Sigmoid colon (tissue), 7 donors: Measurements from ENCODE around the gene CES3. TPM values are rescaled to one million over a fixed set of nuclear protein-coding genes. Genes with fewer than 3 reads are reported as not detected.
"Not testable (repeated sequence)": the region's sequence is repeated elsewhere in the genome, so short reads cannot be mapped to it uniquely, and the experiment has no call there.

ENCODE experiments used
- DNase-seq: peaks from one replicate; pipeline ENCODE4 v3.0.0-alpha.2; 2019
- H3K27ac ChIP-seq, 4 donors: fragments of 200-600 bp; sonication (generic); one replicate each; pipeline ENCODE4 v1.5.1; 2016 to 2019; ENCODE audit warnings: mild to moderate bottlenecking in 1 of 4
- H3K27me3 ChIP-seq, 3 donors: fragments of 200-600 bp; sonication (generic); one replicate each; pipeline ENCODE4 v1.5.1; 2019; ENCODE audit warnings: mild to moderate bottlenecking in 1 of 3
- H3K36me3 ChIP-seq, 4 donors: fragments of 200-600 bp; sonication (generic); one replicate each; pipeline ENCODE4 v1.5.1; 2016 to 2019
- H3K4me1 ChIP-seq, 4 donors: fragments of 200-600 bp; sonication (generic); one replicate each; pipeline ENCODE4 v1.5.1; 2017 to 2019
- H3K4me3 ChIP-seq, 4 donors: fragments of 200-600 bp; sonication (generic); one replicate each; pipeline ENCODE4 v1.5.1; 2017 to 2019; ENCODE audit warnings: mild to moderate bottlenecking in 2 of 4, moderate library complexity in 1 of 4
- H3K9me3 ChIP-seq, 4 donors: fragments of 200-600 bp in 3 of 4; sonication (generic) in 3 of 4; one replicate each; pipeline versions ENCODE4 v1.5.1 to v1.6.1; 2013 to 2019
- EP300 ChIP-seq, 4 donors: sonication (generic); formaldehyde crosslinking; IDR thresholded peaks; one replicate each; pipeline ENCODE4 v1.6.1; 2017; ENCODE audit warnings: antibody characterized with exemption in 4 of 4
- POLR2A ChIP-seq, 2 donors: fragments of 450-650 bp; IDR thresholded peaks; one replicate each; pipeline ENCODE4 v1.6.1; 2016; ENCODE audit warnings: antibody characterized with exemption in 2 of 2, mild to moderate bottlenecking in 2 of 2, moderate library complexity in 2 of 2
- POLR2AphosphoS5 ChIP-seq, 4 donors: sonication (generic); formaldehyde crosslinking; IDR thresholded peaks; one replicate each; pipeline ENCODE4 v1.6.1; 2017; ENCODE audit warnings: antibody characterized with exemption in 4 of 4
- WGBS, 2 donors: extraction: QIAGEN DNeasy Blood & Tissue Kit; methylation state at CpG; one replicate each; pipeline ENCODE4 v1.1.7; 2013; 5-methylcytosine and 5-hydroxymethylcytosine counted together
- intact Hi-C: fragments of 100-400 bp; cut with DNase I; formaldehyde crosslinking; loops from one replicate; pipeline ENCODE4 v1.15.1; 2023
- polyA plus RNA-seq, 3 donors: library from polyadenylated mRNA; stranded (reverse); fragments of 200-250 nt; gene quantifications; one replicate each; pipeline ENCODE4 v1.2.3, GENCODE V29; 2013
- total RNA-seq, 4 donors: library from RNA; depleted of rRNA; stranded (reverse); fragments of >200 nt; gene quantifications; one replicate each; pipeline ENCODE4 v1.1.0, GENCODE V29; 2016
- TF ChIP-seq, protein P1 (sequence below), 4 experiments: fragments of 450-650 bp in 3 of 4; fragments of 200-600 bp in 1 of 4; IDR thresholded peaks; one replicate each; pipeline ENCODE4 v1.5.1; 2016 to 2019; ENCODE audit warnings: antibody characterized with exemption in 4 of 4, mild to moderate bottlenecking in 3 of 4, moderate library complexity in 2 of 4
- donor health status: healthy with polysubstance abuse.
- donor health status: Bipolar disorder and iron deficiency.
- donor health status: healthy.

CES3 gene
- total and polyA plus RNA-seq, 7 donors = 0.16 to 48.4 (median 6.7) TPM; not detected in 1

DNA sequence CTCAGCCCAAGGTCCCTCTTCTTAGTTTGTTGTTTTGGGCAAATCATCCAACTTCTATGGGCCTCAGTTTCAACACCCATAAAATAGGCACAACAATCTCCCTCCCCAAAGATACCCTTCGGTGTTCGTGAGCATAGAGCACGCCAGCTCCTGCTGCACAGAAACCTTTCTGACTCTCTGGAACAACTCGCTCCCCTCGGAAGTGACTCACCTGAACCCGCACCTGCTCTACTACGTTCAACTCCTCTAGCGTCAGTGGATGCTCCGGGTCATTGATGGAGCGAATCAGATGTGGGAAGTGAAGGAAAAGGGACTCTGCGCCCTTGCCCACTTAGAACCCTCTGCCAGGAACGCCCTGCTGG is 27.3 kb upstream of the CES3 start:
- H3K9me3 ChIP-seq = no peaks in the 10 kb centered on the region
- H3K4me1 ChIP-seq = peaks cover 0 to 38% (median 33%) of the 10 kb centered on the region in 4 donors
- H3K4me3 ChIP-seq = peak overlapping the region; percentile 72 to 96 (median 87)
- intact Hi-C loops = no loop called here
- no peak for DNase-seq
- WGBS, 2 donors = 1 to 3% methylated on average over 12 of the region's 12 CpGs
- no peaks in the 10 kb centered on the region for H3K27me3 ChIP-seq
- TF ChIP-seq POLR2AphosphoS5 (IDR thresholded peaks at IDR 0.05) = no peak
- H3K36me3 ChIP-seq = peaks cover 0 to 30% (median 4%) of the 10 kb centered on the region in 4 donors
- peak overlapping the region; percentile 90 to 96 (median 94) for H3K27ac ChIP-seq

DNA sequence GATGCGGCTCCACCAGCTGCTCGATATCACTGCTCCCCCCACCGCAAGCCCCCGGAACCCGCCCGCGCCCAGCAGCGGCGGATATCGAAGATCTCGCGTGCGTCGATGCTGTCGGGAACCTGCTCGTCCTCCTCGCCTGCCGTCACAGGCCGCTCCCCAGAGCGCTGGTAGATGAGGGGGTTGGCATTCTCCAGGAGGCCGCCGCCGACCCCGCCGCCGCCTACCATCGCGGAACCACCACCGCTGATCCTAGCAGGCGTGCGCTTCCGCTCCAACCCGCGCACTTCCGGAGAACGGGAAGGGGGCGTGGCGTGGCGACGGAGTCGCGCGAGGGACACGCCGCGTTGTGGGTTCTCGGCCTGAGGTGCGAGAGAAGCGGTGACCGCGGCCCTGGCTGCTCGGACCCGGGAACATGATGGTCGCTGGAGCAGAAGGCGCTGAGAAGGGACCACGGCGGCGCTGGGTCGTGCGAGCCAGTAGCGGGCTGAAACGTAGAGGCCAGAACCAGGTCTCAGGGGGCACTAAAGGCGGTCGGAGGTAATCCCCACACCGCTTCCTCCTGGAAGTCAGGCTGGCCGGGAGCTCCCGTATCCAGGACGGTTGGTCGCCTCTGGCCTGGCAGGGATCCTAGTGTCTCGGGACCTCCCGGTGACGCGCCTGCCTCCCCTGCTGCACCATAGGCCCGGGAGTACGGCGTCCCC is 26.8 kb upstream of the CES3 start, which contains the start of gene CIAO2B:
TSS of gene CIAO2B (minus strand) at position 265 of the 701 bp plus-strand sequence. CDS start at position 227, 38 bp downstream.
- Histone ChIP-seq H3K27ac (peak within 1 kb of the TSS; percentile 90 to 96 (median 94)), H3K4me3 (peak within 1 kb of the TSS; percentile 72 to 96 (median 87)), H3K36me3 (peaks cover 2 to 36% (median 6%) of the 10 kb centered on the region in 4 donors), H3K27me3 (no peaks in the 10 kb centered on the region), H3K4me1 (peaks cover 0 to 38% (median 33%) of the 10 kb centered on the region in 4 donors), H3K9me3 (no peaks in the 10 kb centered on the region)
- intact Hi-C loops = no loop called here
- DNase-seq = peak; percentile 94
- TF ChIP-seq, protein P1, sequence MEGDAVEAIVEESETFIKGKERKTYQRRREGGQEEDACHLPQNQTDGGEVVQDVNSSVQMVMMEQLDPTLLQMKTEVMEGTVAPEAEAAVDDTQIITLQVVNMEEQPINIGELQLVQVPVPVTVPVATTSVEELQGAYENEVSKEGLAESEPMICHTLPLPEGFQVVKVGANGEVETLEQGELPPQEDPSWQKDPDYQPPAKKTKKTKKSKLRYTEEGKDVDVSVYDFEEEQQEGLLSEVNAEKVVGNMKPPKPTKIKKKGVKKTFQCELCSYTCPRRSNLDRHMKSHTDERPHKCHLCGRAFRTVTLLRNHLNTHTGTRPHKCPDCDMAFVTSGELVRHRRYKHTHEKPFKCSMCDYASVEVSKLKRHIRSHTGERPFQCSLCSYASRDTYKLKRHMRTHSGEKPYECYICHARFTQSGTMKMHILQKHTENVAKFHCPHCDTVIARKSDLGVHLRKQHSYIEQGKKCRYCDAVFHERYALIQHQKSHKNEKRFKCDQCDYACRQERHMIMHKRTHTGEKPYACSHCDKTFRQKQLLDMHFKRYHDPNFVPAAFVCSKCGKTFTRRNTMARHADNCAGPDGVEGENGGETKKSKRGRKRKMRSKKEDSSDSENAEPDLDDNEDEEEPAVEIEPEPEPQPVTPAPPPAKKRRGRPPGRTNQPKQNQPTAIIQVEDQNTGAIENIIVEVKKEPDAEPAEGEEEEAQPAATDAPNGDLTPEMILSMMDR (IDR thresholded peaks at IDR 0.05) = no peak
- TF ChIP-seq POLR2A (IDR thresholded peaks at IDR 0.05) = peak; percentile 84 to 91
- TF ChIP-seq EP300 (IDR thresholded peaks at IDR 0.05) = peak in 1 of 4 donors; percentile 65
- TF ChIP-seq POLR2AphosphoS5 (IDR thresholded peaks at IDR 0.05) = peak; percentile 98 to 99 (median 98)
- 0% methylated on average over 76 of the region's 76 CpGs for WGBS, 2 donors

GRCh38 chr16:66934839-66935313 is 26.2 kb upstream of the CES3 start:
- peak overlapping the region; percentile 90 to 96 (median 94) for H3K27ac ChIP-seq
- peaks cover 8 to 41% (median 11%) of the 10 kb centered on the region in 4 donors for H3K36me3 ChIP-seq
- WGBS, 2 donors = 1 to 2% methylated on average over 21 of the region's 24 CpGs
- H3K4me3 ChIP-seq = peak overlapping the region; percentile 72 to 96 (median 87)
- H3K9me3 ChIP-seq, intact Hi-C loops, DNase-seq, H3K27me3 ChIP-seq: not testable (repeated sequence)
- H3K4me1 ChIP-seq = peaks cover 0 to 38% (median 33%) of the 10 kb centered on the region in 4 donors

DNA sequence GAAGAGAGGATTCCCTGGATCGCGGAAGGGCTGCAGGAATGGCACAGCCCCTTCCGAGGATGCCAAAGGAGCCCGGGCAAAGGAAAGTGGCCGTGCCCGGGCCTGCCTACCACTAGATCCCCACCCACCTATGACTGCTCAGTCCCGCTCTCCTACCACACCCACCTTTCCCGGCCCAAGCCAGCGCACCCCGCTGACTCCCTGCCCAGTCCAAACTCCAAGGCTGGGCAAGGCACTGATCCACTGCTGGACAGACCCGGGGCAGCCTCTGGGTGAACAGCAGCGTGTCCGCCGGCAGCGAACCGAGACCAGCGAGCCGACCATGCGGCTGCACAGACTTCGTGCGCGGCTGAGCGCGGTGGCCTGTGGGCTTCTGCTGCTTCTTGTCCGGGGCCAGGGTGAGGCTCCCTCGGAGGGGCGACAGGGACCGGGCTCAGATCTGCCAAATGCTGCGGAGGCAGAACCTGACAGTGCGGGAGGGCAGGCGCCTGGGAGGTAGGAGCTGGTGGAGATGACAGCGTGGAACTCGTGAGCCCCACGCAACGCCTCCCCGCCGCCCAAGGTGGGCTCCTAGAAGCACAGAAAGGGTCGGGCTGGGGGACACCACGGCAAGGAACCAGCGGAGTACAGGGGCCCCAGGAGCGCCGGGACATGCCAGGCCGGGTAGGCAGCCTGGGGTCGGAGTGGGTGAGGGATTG is 25.6 kb upstream of the CES3 start, which contains the start of gene CES2:
TSS of gene CES2 (plus strand) at position 203 of the 698 bp plus-strand sequence. CDS start at position 323, 120 bp downstream.
- peaks cover 0 to 38% (median 33%) of the 10 kb centered on the region in 4 donors for H3K4me1 ChIP-seq
- H3K9me3 ChIP-seq = no peaks in the 10 kb centered on the region
- TF ChIP-seq POLR2AphosphoS5 (IDR thresholded peaks at IDR 0.05) = peak in 1 of 4 donors; percentile 33
- TF ChIP-seq EP300 (IDR thresholded peaks at IDR 0.05) = no peak
- peak in 1 of 2 donors; percentile 71 for TF ChIP-seq POLR2A (IDR thresholded peaks at IDR 0.05)
- TF ChIP-seq, protein P1 (IDR thresholded peaks at IDR 0.05) = no peak
- no peaks in the 10 kb centered on the region for H3K27me3 ChIP-seq
- H3K4me3 ChIP-seq = peak within 1 kb of the TSS; percentile 72 to 96 (median 87)
- H3K27ac ChIP-seq = peak within 1 kb of the TSS; percentile 90 to 96 (median 94)
- 8 to 48% methylated on average over 44 of the region's 44 CpGs for WGBS, 2 donors
- no peak for DNase-seq
- H3K36me3 ChIP-seq = peaks cover 8 to 47% (median 17%) of the 10 kb centered on the region in 4 donors
- intact Hi-C loops = no loop called here

DNA sequence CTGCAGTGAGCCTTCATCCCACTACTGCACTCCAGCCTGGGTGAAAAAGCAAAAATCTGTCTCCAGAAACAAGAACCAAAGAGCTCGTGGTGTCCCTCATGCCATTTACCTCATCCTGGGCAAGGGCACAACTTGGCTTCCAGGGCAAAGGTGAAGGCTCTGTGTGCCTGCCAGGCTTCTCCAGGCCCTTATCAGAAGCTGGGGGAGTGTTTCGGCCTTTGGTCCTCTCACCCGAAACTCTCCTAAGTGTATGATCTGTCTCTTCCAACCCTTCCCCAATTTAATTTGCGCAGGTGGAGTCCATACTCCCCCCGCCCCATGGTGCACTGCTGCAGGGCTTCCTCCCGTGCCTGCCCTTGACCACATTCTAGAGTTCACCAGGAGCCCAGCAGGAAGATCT is 24.6 kb upstream of the CES3 start:
- no peak for DNase-seq
- WGBS, 2 donors = 20 to 71% methylated on average over 6 of the region's 6 CpGs
- Histone ChIP-seq H3K36me3 (peaks cover 9 to 57% (median 27%) of the 10 kb centered on the region in 4 donors), H3K4me3 (no peak overlapping the region), H3K9me3 (no peaks in the 10 kb centered on the region), H3K4me1 (peaks cover 0 to 38% (median 33%) of the 10 kb centered on the region in 4 donors), H3K27me3 (no peaks in the 10 kb centered on the region), H3K27ac (peak overlapping the region in 1 of 4 donors; percentile 96)
- intact Hi-C loops = no loop called here
- TF ChIP-seq POLR2AphosphoS5 (IDR thresholded peaks at IDR 0.05) (no peak), POLR2A (IDR thresholded peaks at IDR 0.05) (peak in 1 of 2 donors; percentile 18), EP300 (IDR thresholded peaks at IDR 0.05) (no peak)
- TF ChIP-seq, protein P1 (IDR thresholded peaks at IDR 0.05) = no peak
